BLaER1 (cell line): ENCODE results near the gene MYB.

Source experiments
- H3K27ac ChIP-seq: shearing (Covaris generic); formaldehyde crosslinking; 2 replicates; pipeline ENCODE4 v1.8.1; 2022
- H3K27me3 ChIP-seq: shearing (Covaris generic); formaldehyde crosslinking; 2 replicates; pipeline ENCODE4 v1.8.1; 2022
- H3K36me3 ChIP-seq: shearing (Covaris generic); formaldehyde crosslinking; 2 replicates; pipeline ENCODE4 v1.8.1; 2022
- H3K4me1 ChIP-seq: shearing (Covaris generic); formaldehyde crosslinking; 2 replicates; pipeline ENCODE4 v1.8.1; 2022
- H3K4me2 ChIP-seq: shearing (Covaris generic); formaldehyde crosslinking; 2 replicates; pipeline ENCODE4 v1.8.1; 2022
- H3K4me3 ChIP-seq: shearing (Covaris generic); formaldehyde crosslinking; 2 replicates; pipeline ENCODE4 v1.8.1; 2022
- H3K9ac ChIP-seq: shearing (Covaris generic); formaldehyde crosslinking; 2 replicates; pipeline ENCODE4 v1.8.1; 2022
- H3K9me3 ChIP-seq: shearing (Covaris generic); formaldehyde crosslinking; 2 replicates; pipeline ENCODE4 v1.8.1; 2022
- H4K20me1 ChIP-seq: shearing (Covaris generic); formaldehyde crosslinking; 2 replicates; pipeline ENCODE4 v1.8.1; 2022
- Cebpa-rat ChIP-seq: shearing (Covaris generic); IDR thresholded peaks from 2 replicates; pipeline ENCODE4 v1.8.1; 2022

MYB gene

GRCh38 chr6:135254471-135254870 lies 73.4 kb downstream of the MYB start:
- no peaks in the 10 kb centered on the region for H4K20me1 ChIP-seq
- no peak overlapping the region for H3K4me2 ChIP-seq
- H3K9me3 ChIP-seq: no peaks in the 10 kb centered on the region
- no peaks in the 10 kb centered on the region for H3K27me3 ChIP-seq
- H3K27ac ChIP-seq: no peak overlapping the region
- H3K9ac ChIP-seq: no peak overlapping the region
- H3K4me3 ChIP-seq: no peak overlapping the region
- no peak for TF ChIP-seq Cebpa-rat
- H3K4me1 ChIP-seq: peaks cover under 1% of the 10 kb centered on the region; the same call in 1 of the 2 replicates
- H3K36me3 ChIP-seq: no peaks in the 10 kb centered on the region

GRCh38 chr6:135256866-135257265 lies 75.8 kb downstream of the MYB start:
- no peaks in the 10 kb centered on the region for H4K20me1 ChIP-seq

GRCh38 chr6:135257631-135258405 lies 76.7 kb downstream of the MYB start:
- TF ChIP-seq Cebpa-rat: no peak
- no peaks in the 10 kb centered on the region for H3K27me3 ChIP-seq
- no peak overlapping the region for H3K27ac ChIP-seq
- H3K4me2 ChIP-seq: no peak overlapping the region
- no peaks in the 10 kb centered on the region for H4K20me1 ChIP-seq
- no peak overlapping the region for H3K4me3 ChIP-seq
- no peak overlapping the region for H3K9ac ChIP-seq
- H3K36me3 ChIP-seq: no peaks in the 10 kb centered on the region
- peaks cover 11% of the 10 kb centered on the region; the same call in 1 of the 2 replicates for H3K9me3 ChIP-seq
- H3K4me1 ChIP-seq: no peaks in the 10 kb centered on the region; the same call in 1 of the 2 replicates

More at GRCh38 chr6:135256866-135257265, 75.8 kb downstream of the MYB start:
- Histone ChIP-seq H3K4me3 (no peak overlapping the region), H3K36me3 (no peaks in the 10 kb centered on the region), H3K9ac (no peak overlapping the region), H3K27me3 (no peaks in the 10 kb centered on the region), H3K9me3 (peaks cover 7% of the 10 kb centered on the region; the same call in 1 of the 2 replicates), H3K4me2 (no peak overlapping the region), H3K27ac (no peak overlapping the region), H3K4me1 (no peaks in the 10 kb centered on the region; the same call in 1 of the 2 replicates)
- no peak for TF ChIP-seq Cebpa-rat

GRCh38 chr6:135258970-135259369 lies 77.9 kb downstream of the MYB start:
- no peak for TF ChIP-seq Cebpa-rat
- Histone ChIP-seq H4K20me1 (no peaks in the 10 kb centered on the region), H3K9ac (no peak overlapping the region), H3K4me1 (peaks cover 8% of the 10 kb centered on the region), H3K27me3 (no peaks in the 10 kb centered on the region), H3K9me3 (peaks cover 11% of the 10 kb centered on the region; the same call in 1 of the 2 replicates), H3K4me3 (no peak overlapping the region), H3K36me3 (no peaks in the 10 kb centered on the region), H3K27ac (no peak overlapping the region), H3K4me2 (no peak overlapping the region)

- Histone ChIP-seq H3K27ac (no peak overlapping the region), H3K4me2 (no peak overlapping the region), H3K4me3 (no peak overlapping the region), H3K9ac (no peak overlapping the region), H3K27me3 (no peaks in the 10 kb centered on the region), H3K4me1 (peaks cover 25% of the 10 kb centered on the region), H3K36me3 (no peaks in the 10 kb centered on the region), H4K20me1 (no peaks in the 10 kb centered on the region), H3K9me3 (peaks cover 11% of the 10 kb centered on the region; the same call in 1 of the 2 replicates)
- TF ChIP-seq Cebpa-rat: no peak
These were observed 79.5 kb downstream of the MYB start for GRCh38 chr6:135260612-135261011.

GRCh38 chr6:135261872-135262725 lies 81.0 kb downstream of the MYB start:
- Histone ChIP-seq H4K20me1 (no peaks in the 10 kb centered on the region), H3K4me1 (peaks cover 40% of the 10 kb centered on the region), H3K36me3 (no peaks in the 10 kb centered on the region), H3K27me3 (no peaks in the 10 kb centered on the region), H3K4me3 (no peak overlapping the region), H3K9me3 (peaks cover 11% of the 10 kb centered on the region; the same call in 1 of the 2 replicates), H3K9ac (no peak overlapping the region), H3K4me2 (no peak overlapping the region), H3K27ac (no peak overlapping the region)
- TF ChIP-seq Cebpa-rat: no peak

GRCh38 chr6:135265278-135265677 lies 84.2 kb downstream of the MYB start:
- peaks cover 11% of the 10 kb centered on the region; the same call in 1 of the 2 replicates for H3K9me3 ChIP-seq
- H3K27ac ChIP-seq: peak overlapping the region; percentile 78
- H3K4me1 ChIP-seq: peaks cover 71% of the 10 kb centered on the region
- peak overlapping the region; percentile 66 for H3K4me2 ChIP-seq
- no peak overlapping the region for H3K9ac ChIP-seq
- no peak for TF ChIP-seq Cebpa-rat
- no peaks in the 10 kb centered on the region for H3K36me3 ChIP-seq
- no peaks in the 10 kb centered on the region for H3K27me3 ChIP-seq
- H3K4me3 ChIP-seq: no peak overlapping the region
- no peaks in the 10 kb centered on the region for H4K20me1 ChIP-seq

GRCh38 chr6:135266675-135267074 lies 85.6 kb downstream of the MYB start:
- Histone ChIP-seq H3K27me3 (no peaks in the 10 kb centered on the region), H3K36me3 (no peaks in the 10 kb centered on the region), H4K20me1 (no peaks in the 10 kb centered on the region), H3K4me2 (peak overlapping the region; percentile 66), H3K4me1 (peaks cover 85% of the 10 kb centered on the region), H3K4me3 (peak overlapping the region; percentile 7; the same call in 1 of the 2 replicates), H3K9me3 (0 out of 2 replicates have a peak, but pooled peaks cover 5% of the 10 kb centered on the region), H3K27ac (peak overlapping the region; percentile 78), H3K9ac (peak overlapping the region; percentile 48; the same call in 1 of the 2 replicates)
- no peak for TF ChIP-seq Cebpa-rat

GRCh38 chr6:135267085-135267484 lies 86.0 kb downstream of the MYB start:
- Histone ChIP-seq H3K27me3 (no peaks in the 10 kb centered on the region), H3K9me3 (0 out of 2 replicates have a peak, but pooled peaks cover 1% of the 10 kb centered on the region), H3K27ac (peak overlapping the region; percentile 78), H4K20me1 (no peaks in the 10 kb centered on the region), H3K4me2 (peak overlapping the region; percentile 66), H3K4me1 (peaks cover 88% of the 10 kb centered on the region), H3K9ac (peak overlapping the region; percentile 48; the same call in 1 of the 2 replicates), H3K4me3 (peak overlapping the region; percentile 7; the same call in 1 of the 2 replicates), H3K36me3 (no peaks in the 10 kb centered on the region)
- TF ChIP-seq Cebpa-rat: no peak

- TF ChIP-seq Cebpa-rat: no peak
- Histone ChIP-seq H3K4me1 (peaks cover 87% of the 10 kb centered on the region), H4K20me1 (no peaks in the 10 kb centered on the region), H3K9me3 (no peaks in the 10 kb centered on the region), H3K4me3 (no peak overlapping the region), H3K36me3 (no peaks in the 10 kb centered on the region), H3K27ac (peak overlapping the region; percentile 78), H3K27me3 (no peaks in the 10 kb centered on the region), H3K9ac (peak overlapping the region; percentile 48; the same call in 1 of the 2 replicates), H3K4me2 (peak overlapping the region; percentile 66)
These were observed 87.2 kb downstream of the MYB start for GRCh38 chr6:135268263-135268662.
